Duodenal mucosa (tissue), 2 donors: ENCODE measurements around the gene SLC35D2.
"Not testable (repeated sequence)": the region's sequence is repeated elsewhere in the genome, so short reads cannot be mapped to it uniquely, and the experiment has no call there.

Experiments used
- H3K27ac ChIP-seq: one replicate; pipeline ENCODE4 v1.7.0; 2013; ENCODE audit warnings: low read depth, low read length
- H3K27me3 ChIP-seq, 2 donors: one replicate each; pipeline ENCODE4 v1.7.0; 2013; ENCODE audit warnings: low read length in 2 of 2, control low read depth in 1 of 2; ENCODE audit not compliant: insufficient read depth in 2 of 2, control insufficient read depth in 1 of 2
- H3K36me3 ChIP-seq, 2 donors: one replicate each; pipeline ENCODE4 v1.7.0; 2013; ENCODE audit warnings: low read length in 2 of 2, control low read depth in 1 of 2; ENCODE audit not compliant: insufficient read depth in 2 of 2, control insufficient read depth in 1 of 2
- H3K4me1 ChIP-seq, 2 donors: one replicate each; pipeline ENCODE4 v1.7.0; 2013; ENCODE audit warnings: low read length in 2 of 2, control low read depth in 1 of 2; ENCODE audit not compliant: insufficient read depth in 2 of 2, control insufficient read depth in 1 of 2
- H3K4me3 ChIP-seq, 2 donors: one replicate each; pipeline ENCODE4 v1.7.0; 2013; ENCODE audit warnings: low read length in 2 of 2, low read depth in 1 of 2
- H3K9ac ChIP-seq, 2 donors: one replicate each; pipeline ENCODE4 v1.7.0; 2013; ENCODE audit warnings: low read length in 2 of 2, low read depth in 1 of 2
- H3K9me3 ChIP-seq, 2 donors: one replicate each; pipeline ENCODE4 v1.7.0; 2013; ENCODE audit warnings: low read length in 2 of 2, control low read depth in 1 of 2; ENCODE audit not compliant: control insufficient read depth in 1 of 2

The SLC35D2 gene

DNA sequence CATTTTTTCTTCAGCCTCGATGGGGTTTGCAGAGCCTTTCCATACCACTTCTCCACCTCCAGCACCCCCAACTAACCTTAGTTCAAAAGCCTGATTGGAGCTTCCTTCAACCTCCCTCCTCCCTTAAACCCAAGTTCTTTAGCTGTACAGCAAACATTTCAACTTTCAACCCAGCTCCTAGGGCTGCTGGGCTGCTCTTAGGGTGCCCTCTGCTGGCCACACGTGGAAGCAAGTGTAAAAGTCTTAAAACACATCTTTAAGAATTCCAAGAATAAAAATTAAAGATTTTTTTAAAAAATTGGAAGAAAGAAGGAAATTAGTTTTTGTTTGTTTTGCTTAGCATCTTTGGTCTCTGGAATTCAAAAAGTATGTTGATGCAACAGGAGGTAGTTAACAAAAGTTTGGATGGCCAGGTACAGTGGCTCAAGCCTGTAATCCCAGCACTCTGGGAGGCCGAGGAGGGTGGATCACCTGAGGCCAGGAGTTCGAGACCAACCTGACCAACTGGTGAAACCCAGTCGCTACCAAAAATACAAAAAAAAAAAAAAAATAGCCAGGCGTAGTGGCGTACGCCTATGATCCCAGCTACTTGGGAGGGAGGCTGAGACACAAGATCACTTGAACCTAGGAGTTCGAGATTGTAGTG, 66.1 kb downstream of the SLC35D2 start:
- Histone ChIP-seq H3K9me3 (peaks cover 8 to 14% of the 10 kb centered on the region in 2 donors), H3K27me3 (no peaks in the 10 kb centered on the region), H3K4me1 (no peaks in the 10 kb centered on the region), H3K9ac (no peak overlapping the region), H3K4me3 (no peak overlapping the region), H3K27ac (no peak overlapping the region), H3K36me3 (peaks cover 11 to 15% of the 10 kb centered on the region in 2 donors)

DNA sequence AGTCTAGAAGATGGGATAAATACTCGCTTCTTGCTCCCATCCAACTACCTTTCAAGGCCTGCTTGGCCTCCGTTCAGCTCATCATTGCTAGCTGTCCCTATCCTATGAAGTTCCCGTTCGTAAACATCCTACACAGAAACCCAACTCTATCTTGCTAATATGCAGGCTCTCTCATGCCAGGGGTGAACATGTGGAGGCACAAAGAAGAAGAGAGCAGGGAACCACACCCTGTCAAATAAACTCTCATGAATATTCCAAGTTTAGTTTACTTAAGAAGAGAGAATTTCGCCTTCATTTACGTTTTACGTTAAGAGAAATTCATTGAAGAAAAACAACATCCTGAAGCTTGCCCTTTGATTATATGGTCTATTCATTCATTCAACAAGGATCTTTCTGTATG, 73.7 kb downstream of the SLC35D2 start:
- Histone ChIP-seq H3K9ac (no peak overlapping the region), H3K36me3 (peaks cover 0 to 6% of the 10 kb centered on the region in 2 donors), H3K4me1 (no peaks in the 10 kb centered on the region), H3K27me3 (no peaks in the 10 kb centered on the region), H3K27ac (no peak overlapping the region), H3K4me3 (no peak overlapping the region), H3K9me3 (peaks cover 8 to 14% of the 10 kb centered on the region in 2 donors)

DNA sequence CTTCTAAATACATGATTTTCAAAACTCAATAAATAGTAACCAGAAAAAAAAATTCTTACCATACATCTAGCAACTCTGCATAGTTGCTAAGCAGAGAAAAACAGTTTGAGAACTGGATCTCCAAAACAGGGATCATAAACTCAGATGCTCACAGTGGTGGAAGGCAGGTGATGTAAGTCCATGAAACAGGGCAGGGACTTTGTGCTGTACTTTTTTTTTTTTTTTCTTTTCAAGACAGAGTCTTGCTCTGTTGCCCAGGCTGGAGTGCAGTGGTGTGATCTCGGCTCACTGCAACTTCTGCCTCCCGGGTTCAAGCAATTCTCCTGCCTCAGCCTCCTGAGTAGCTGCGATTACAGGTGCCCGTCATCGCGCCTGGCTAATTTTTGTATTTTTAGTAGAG, 76.6 kb downstream of the SLC35D2 start:
- H3K27ac ChIP-seq, H3K4me3 ChIP-seq, H3K9me3 ChIP-seq, H3K9ac ChIP-seq, H3K27me3 ChIP-seq, H3K4me1 ChIP-seq, H3K36me3 ChIP-seq: not testable (repeated sequence)

DNA sequence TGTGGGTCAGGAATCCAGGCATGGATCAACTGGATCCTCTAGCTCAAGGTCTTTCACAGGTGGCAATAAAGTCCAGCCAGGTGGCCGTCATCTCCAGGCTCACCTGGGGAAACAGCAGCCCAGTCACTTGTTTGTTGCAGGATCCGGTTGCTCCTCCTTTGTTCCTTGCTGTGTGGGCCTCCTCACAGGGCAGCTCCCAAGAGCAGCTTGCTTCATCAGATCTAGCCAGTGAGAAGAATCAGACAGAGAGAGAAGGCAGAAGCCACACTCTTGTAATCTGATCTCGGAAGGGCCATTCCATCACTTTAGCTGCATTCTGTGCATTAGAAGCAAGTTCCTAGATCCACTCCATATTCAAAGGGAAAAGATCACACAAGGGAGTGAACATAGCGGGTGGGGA, 78.3 kb downstream of the SLC35D2 start:
- Histone ChIP-seq H3K9me3 (no peaks in the 10 kb centered on the region), H3K4me3 (no peak overlapping the region), H3K4me1 (no peaks in the 10 kb centered on the region), H3K9ac (no peak overlapping the region), H3K27me3 (no peaks in the 10 kb centered on the region), H3K36me3 (no peaks in the 10 kb centered on the region), H3K27ac (no peak overlapping the region)

DNA sequence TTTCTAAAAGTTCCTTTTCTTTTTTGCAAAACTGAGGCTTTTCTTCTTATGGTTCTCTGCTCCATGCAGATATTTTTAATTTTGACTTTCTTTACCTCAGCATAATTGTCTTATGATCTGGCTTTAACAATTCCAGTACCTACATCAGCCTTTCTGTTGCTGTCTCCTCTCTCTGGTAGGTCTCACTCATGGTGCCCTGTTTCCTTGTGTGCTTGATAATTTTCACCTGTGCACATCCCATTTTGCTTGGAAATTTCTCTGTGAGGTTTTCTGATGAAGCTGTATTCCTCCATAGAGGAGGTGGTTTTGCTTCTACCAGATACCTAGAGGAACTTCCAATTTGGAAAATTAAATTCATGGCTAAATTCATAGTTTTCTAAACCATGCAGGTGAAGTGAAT, 79.3 kb downstream of the SLC35D2 start:
- H3K4me3 ChIP-seq: no peak overlapping the region
- H3K27me3 ChIP-seq: no peaks in the 10 kb centered on the region
- H3K36me3 ChIP-seq: no peaks in the 10 kb centered on the region
- no peaks in the 10 kb centered on the region for H3K4me1 ChIP-seq
- H3K27ac ChIP-seq: no peak overlapping the region
- H3K9me3 ChIP-seq: no peaks in the 10 kb centered on the region
- no peak overlapping the region for H3K9ac ChIP-seq

DNA sequence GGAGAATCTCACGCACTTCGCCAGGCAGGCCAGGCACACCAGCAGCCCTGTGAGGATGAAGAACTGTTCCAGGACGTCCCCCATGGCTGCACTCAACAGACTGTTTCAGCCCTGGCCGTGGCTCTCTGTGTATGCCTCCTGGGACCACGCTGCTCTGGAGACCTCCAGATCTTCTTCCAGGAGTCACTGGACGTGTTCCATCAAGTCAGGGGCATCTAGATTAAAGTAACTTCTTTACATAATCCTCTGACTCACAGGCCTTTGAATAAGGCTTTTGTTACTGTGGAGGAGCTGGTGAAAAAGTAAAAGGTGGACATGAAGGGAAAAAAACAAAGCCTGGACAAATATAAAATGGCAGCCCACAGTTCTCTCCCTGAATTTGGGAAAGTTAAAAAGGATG, 81.5 kb downstream of the SLC35D2 start, which contains the start of gene HSD17B3:
Gene HSD17B3 (minus strand): TSS at position 156 of the 400 bp plus-strand sequence. CDS start 72 bp downstream, at position 84.
- no peak within 1 kb of the TSS for H3K4me3 ChIP-seq
- H3K27ac ChIP-seq: no peak within 1 kb of the TSS

DNA sequence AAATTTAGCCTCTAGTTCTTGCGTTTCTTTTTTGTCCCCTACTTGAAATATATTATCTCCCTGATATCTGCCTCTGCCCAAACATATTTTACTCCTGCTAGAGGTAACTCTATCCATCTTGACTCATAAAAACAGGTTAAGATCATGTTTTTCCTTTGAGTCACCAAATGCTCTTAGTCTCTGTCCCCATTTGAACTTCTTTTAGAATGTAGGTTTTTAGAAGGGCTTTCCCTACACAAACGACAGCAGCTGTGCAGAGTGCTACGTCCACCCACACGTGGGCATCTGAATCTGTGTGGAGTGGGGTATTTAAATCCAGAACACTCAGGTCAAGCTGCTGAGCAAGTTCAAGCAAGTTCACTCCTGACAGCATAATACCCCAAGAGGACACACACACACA, 83.7 kb downstream of the SLC35D2 start:
- Histone ChIP-seq H3K4me3 (no peak overlapping the region), H3K9ac (no peak overlapping the region), H3K4me1 (no peaks in the 10 kb centered on the region), H3K27me3 (no peaks in the 10 kb centered on the region), H3K27ac (no peak overlapping the region), H3K9me3 (no peaks in the 10 kb centered on the region), H3K36me3 (no peaks in the 10 kb centered on the region)

More for the DNA sequence above, 81.5 kb downstream of the SLC35D2 start, which contains the start of gene HSD17B3:
- H3K9ac ChIP-seq: no peak within 1 kb of the TSS
- H3K9me3 ChIP-seq: no peaks in the 10 kb centered on the region
- H3K36me3 ChIP-seq: no peaks in the 10 kb centered on the region
- no peaks in the 10 kb centered on the region for H3K27me3 ChIP-seq
- H3K4me1 ChIP-seq: no peaks in the 10 kb centered on the region

DNA sequence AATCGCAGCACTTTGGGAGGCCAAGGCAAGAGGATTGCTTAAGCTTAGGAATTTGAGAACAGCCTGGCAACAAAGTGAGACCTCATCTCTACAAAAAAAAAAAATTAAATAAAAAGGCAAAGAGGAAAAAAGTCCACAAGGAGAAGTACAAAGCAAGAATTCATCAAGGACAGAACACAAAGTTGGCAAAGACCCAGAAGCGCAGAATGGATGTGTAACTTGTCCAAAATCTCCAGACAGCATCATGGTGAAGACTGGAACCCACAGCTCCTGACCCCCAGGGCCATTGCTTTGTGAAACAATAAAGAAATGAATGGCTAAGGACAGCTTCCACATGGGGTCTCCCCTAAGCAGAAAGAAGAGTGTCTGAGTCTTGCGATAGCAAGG, 89.4 kb downstream of the SLC35D2 start:
- no peak overlapping the region for H3K27ac ChIP-seq
- no peaks in the 10 kb centered on the region for H3K9me3 ChIP-seq
- no peak overlapping the region for H3K9ac ChIP-seq
- H3K27me3 ChIP-seq: no peaks in the 10 kb centered on the region
- no peaks in the 10 kb centered on the region for H3K36me3 ChIP-seq
- H3K4me1 ChIP-seq: no peaks in the 10 kb centered on the region
- no peak overlapping the region for H3K4me3 ChIP-seq

DNA sequence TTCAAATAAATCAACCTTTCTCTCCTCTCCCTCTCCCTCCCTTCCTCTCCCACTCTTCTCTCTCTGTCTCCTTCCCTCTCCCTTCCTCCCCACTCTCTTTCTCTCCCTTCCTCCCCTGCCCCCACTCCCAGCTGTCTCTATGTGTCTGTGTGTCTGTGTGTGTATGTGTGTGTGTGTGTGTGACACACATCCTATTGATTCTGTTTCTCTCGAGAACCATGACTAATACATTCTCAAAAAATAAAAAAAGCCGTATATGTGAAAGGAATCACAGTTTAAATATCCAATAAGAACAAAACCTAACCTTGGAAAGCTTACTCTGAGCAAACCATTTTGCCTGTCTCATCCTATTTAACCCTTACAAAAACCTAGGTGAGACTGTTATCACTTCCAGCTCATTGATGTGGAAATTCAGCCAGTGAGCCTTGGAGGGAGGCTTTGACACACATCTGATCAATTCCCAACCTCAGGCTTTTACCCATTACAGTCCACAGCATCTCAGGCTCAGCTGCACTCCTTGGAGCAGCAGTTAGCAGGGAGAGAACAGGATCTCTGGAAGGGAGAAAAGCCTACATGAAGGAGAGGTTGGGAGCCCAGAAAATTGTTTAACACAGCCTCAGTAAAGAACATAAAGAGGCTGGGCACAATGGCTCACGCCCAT, 89.9 kb downstream of the SLC35D2 start:
- no peak overlapping the region for H3K9ac ChIP-seq
- H3K4me3 ChIP-seq: no peak overlapping the region
- H3K36me3 ChIP-seq: no peaks in the 10 kb centered on the region
- no peak overlapping the region for H3K27ac ChIP-seq
- H3K9me3 ChIP-seq: no peaks in the 10 kb centered on the region
- H3K4me1 ChIP-seq: no peaks in the 10 kb centered on the region
- no peaks in the 10 kb centered on the region for H3K27me3 ChIP-seq

DNA sequence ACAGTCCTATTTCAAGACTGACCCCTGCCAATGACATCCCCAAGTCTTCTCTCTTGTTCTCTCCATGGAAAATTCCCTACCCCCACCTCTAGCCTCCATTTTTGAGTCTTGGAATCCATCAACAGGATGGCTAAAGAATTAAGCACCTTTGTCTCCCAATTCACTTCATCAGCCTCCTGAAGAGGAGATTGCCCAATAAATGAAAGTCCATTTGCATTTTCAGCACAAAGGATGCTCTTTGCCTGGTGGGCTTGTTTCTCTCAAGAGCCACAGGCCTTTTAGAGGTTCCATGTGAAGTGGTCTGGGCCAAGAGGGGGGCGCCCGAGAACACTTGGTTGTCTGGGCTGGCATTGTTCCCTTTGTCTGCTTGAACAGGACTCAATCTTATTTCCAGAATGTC, 94.1 kb downstream of the SLC35D2 start:
- no peaks in the 10 kb centered on the region for H3K9me3 ChIP-seq
- H3K4me1 ChIP-seq: no peaks in the 10 kb centered on the region
- no peak overlapping the region for H3K9ac ChIP-seq
- H3K27me3 ChIP-seq: no peaks in the 10 kb centered on the region
- no peak overlapping the region for H3K27ac ChIP-seq
- no peaks in the 10 kb centered on the region for H3K36me3 ChIP-seq
- H3K4me3 ChIP-seq: no peak overlapping the region
